DND-41 (cell line): ENCODE data around the gene SEMA4G.

Experiments used
- ATAC-seq: fragments of 200-7000 bp; cut with Tn5 transposase; 3 replicates; pipeline ENCODE4 v1.9.1; 2021; ENCODE audit warnings: low read depth; ENCODE audit not compliant: insufficient read depth
- DNase-seq: peaks from one replicate; pipeline ENCODE4 v3.0.0-alpha.2; 2020
- H2AFZ ChIP-seq: 2 replicates; pipeline ENCODE4 v1.6.0; 2012; ENCODE audit warnings: low read depth, low read length
- H3K27ac ChIP-seq: 2 replicates; pipeline ENCODE4 v1.5.1; 2012; ENCODE audit warnings: low read length, inconsistent platforms
- H3K27me3 ChIP-seq: fragments of 200-600 bp; sonication (generic); 2 replicates; pipeline ENCODE4 v1.6.0; 2012; ENCODE audit warnings: low read length, mild to moderate bottlenecking, inconsistent platforms; ENCODE audit not compliant: insufficient read depth, poor library complexity
- H3K36me3 ChIP-seq: 2 replicates; pipeline ENCODE4 v1.5.1; 2012; ENCODE audit warnings: low read length, inconsistent platforms; ENCODE audit not compliant: insufficient read depth
- H3K4me1 ChIP-seq: 2 replicates; pipeline ENCODE4 v1.5.1; 2012; ENCODE audit warnings: mild to moderate bottlenecking, low read length; ENCODE audit not compliant: insufficient read depth
- H3K4me2 ChIP-seq: 2 replicates; pipeline ENCODE4 v1.6.0; 2012; ENCODE audit warnings: mild to moderate bottlenecking, moderate library complexity, low read length, inconsistent platforms; ENCODE audit not compliant: insufficient read depth
- H3K4me3 ChIP-seq, 2 experiments: fragments of 200-600 bp in 1 of 2; shearing (Covaris generic) in 1 of 2; 2 replicates each; pipeline ENCODE4 v1.5.1; 2012 to 2016; ENCODE audit warnings: inconsistent platforms in 2 of 2, low read length in 2 of 2, mild to moderate bottlenecking in 2 of 2, low read depth in 1 of 2, moderate library complexity in 1 of 2
- H3K79me2 ChIP-seq: 2 replicates; pipeline ENCODE4 v1.6.0; 2012; ENCODE audit warnings: low read length, inconsistent platforms; ENCODE audit not compliant: insufficient read depth
- H3K9ac ChIP-seq: 2 replicates; pipeline ENCODE4 v1.6.0; 2012; ENCODE audit warnings: low read depth, mild to moderate bottlenecking, inconsistent platforms, low read length, moderate library complexity
- H3K9me3 ChIP-seq: 2 replicates; pipeline ENCODE4 v1.5.1; 2012; ENCODE audit warnings: low read length, moderate library complexity, mild to moderate bottlenecking, inconsistent platforms; ENCODE audit not compliant: insufficient read depth, severe bottlenecking
- H4K20me1 ChIP-seq: 2 replicates; pipeline ENCODE4 v1.6.0; 2012; ENCODE audit warnings: low read length; ENCODE audit not compliant: insufficient read depth
- CTCF ChIP-seq: IDR thresholded peaks from 2 replicates; pipeline ENCODE4 v1.5.1; 2012; ENCODE audit warnings: borderline replicate concordance, low read length, moderate library complexity, mild to moderate bottlenecking; ENCODE audit not compliant: poor library complexity, severe bottlenecking; ENCODE audit errors: extremely low read depth
- EZH2 ChIP-seq: IDR thresholded peaks from 3 replicates; pipeline ENCODE4 v1.6.1; 2012; ENCODE audit warnings: borderline replicate concordance, low read depth, mild to moderate bottlenecking, moderate library complexity, low read length, inconsistent platforms; ENCODE audit not compliant: severe bottlenecking

The SEMA4G gene

GRCh38 chr10:100960251-100960650 lies 9.1 kb upstream of the SEMA4G start:
- no peak overlapping the region for H2AFZ ChIP-seq
- peaks cover 78% of the 10 kb centered on the region for H3K36me3 ChIP-seq
- H3K27me3 ChIP-seq, result no peaks in the 10 kb centered on the region
- H3K4me1 ChIP-seq, result no peaks in the 10 kb centered on the region
- no peak overlapping the region for H3K4me3 ChIP-seq
- no peak for TF ChIP-seq CTCF
- TF ChIP-seq EZH2, result no peak
- H3K9me3 ChIP-seq, result no peaks in the 10 kb centered on the region
- ATAC-seq (no peak), DNase-seq (no peak)
- no peaks in the 10 kb centered on the region for H4K20me1 ChIP-seq
- no peak overlapping the region for H3K4me2 ChIP-seq
- no peaks in the 10 kb centered on the region for H3K79me2 ChIP-seq
- H3K9ac ChIP-seq, result no peak overlapping the region
- H3K27ac ChIP-seq, result no peak overlapping the region

GRCh38 chr10:100962351-100963080 lies 6.8 kb upstream of the SEMA4G start:
- Histone ChIP-seq H4K20me1 (no peaks in the 10 kb centered on the region), H3K4me1 (no peaks in the 10 kb centered on the region), H3K79me2 (no peaks in the 10 kb centered on the region), H3K36me3 (peaks cover 70% of the 10 kb centered on the region), H2AFZ (no peak overlapping the region), H3K9ac (no peak overlapping the region), H3K9me3 (no peaks in the 10 kb centered on the region), H3K4me3 (no peak overlapping the region), H3K4me2 (no peak overlapping the region), H3K27me3 (no peaks in the 10 kb centered on the region), H3K27ac (no peak overlapping the region)
- ATAC-seq, result no peak
- TF ChIP-seq EZH2 (no peak), CTCF (no peak)
- DNase-seq, result no peak

GRCh38 chr10:100963826-100964225 lies 5.5 kb upstream of the SEMA4G start:
- Histone ChIP-seq H3K9me3 (no peaks in the 10 kb centered on the region), H3K4me3 (no peak overlapping the region), H3K9ac (no peak overlapping the region), H3K4me1 (no peaks in the 10 kb centered on the region), H3K4me2 (no peak overlapping the region), H2AFZ (no peak overlapping the region), H3K36me3 (peaks cover 59% of the 10 kb centered on the region), H3K79me2 (no peaks in the 10 kb centered on the region), H3K27ac (no peak overlapping the region), H4K20me1 (no peaks in the 10 kb centered on the region), H3K27me3 (no peaks in the 10 kb centered on the region)
- ATAC-seq, result no peak
- no peak for DNase-seq
- TF ChIP-seq CTCF, result no peak
- no peak for TF ChIP-seq EZH2

- no peak for ATAC-seq
Measured at GRCh38 chr10:100965820-100966219, 3.5 kb upstream of the SEMA4G start.

More at GRCh38 chr10:100965820-100966219, 3.5 kb upstream of the SEMA4G start:
- Histone ChIP-seq H3K27me3 (no peaks in the 10 kb centered on the region), H3K9me3 (no peaks in the 10 kb centered on the region), H3K4me1 (no peaks in the 10 kb centered on the region), H3K4me2 (no peak overlapping the region), H4K20me1 (no peaks in the 10 kb centered on the region), H3K36me3 (peaks cover 43% of the 10 kb centered on the region), H3K27ac (no peak overlapping the region), H2AFZ (no peak overlapping the region), H3K4me3 (no peak overlapping the region), H3K79me2 (no peaks in the 10 kb centered on the region), H3K9ac (no peak overlapping the region)
- no peak for DNase-seq
- TF ChIP-seq CTCF, result no peak
- TF ChIP-seq EZH2, result no peak
